IMR-90 (cell line): ENCODE measurements around the gene KLHL33. TPM values are rescaled to one million over a fixed set of nuclear protein-coding genes. Genes with fewer than 3 reads are reported as not detected.

Experiments used
- ATAC-seq: fragments of 200-7000 bp; cut with Tn5 transposase; 2 replicates; pipeline ENCODE4 v1.9.1; 2020; ENCODE audit warnings: low read depth, mild to moderate bottlenecking, moderate library complexity
- BruUV-seq: library from RNA; stranded (reverse); fragments of 400-500 nt; replicated peaks from 2 replicates; lab custom pipeline; 2021; lab: Mats Ljungman, UMichigan
- CTCF ChIA-PET: fragments of 300-600 bp; formaldehyde crosslinking; extraction: SDS; loops from one replicate; lab custom pipeline; 2021; ENCODE audit warnings: antibody characterized with exemption; lab: Yijun Ruan, JAX
- POLR2A ChIA-PET: fragments of 300-600 bp; sonication (Branson Sonifier 250); formaldehyde crosslinking; loops from one replicate; lab custom pipeline; 2022; ENCODE audit warnings: antibody characterized with exemption; ENCODE audit not compliant: unreplicated experiment; lab: Charles Lee
- DNase-seq: peaks from one replicate; pipeline ENCODE4 v3.0.0; 2013
- H2AFZ ChIP-seq: replicated peaks from 2 replicates; pipeline ENCODE3; 2013; ENCODE audit warnings: low read length, mild to moderate bottlenecking; ENCODE audit not compliant: poor library complexity
- H2AK5ac ChIP-seq: 2 replicates; pipeline ENCODE4 v1.6.1; 2013; ENCODE audit warnings: low read depth, low read length, inconsistent platforms
- H2AK9ac ChIP-seq: replicated peaks from 2 replicates; pipeline ENCODE3; 2013; ENCODE audit warnings: mild to moderate bottlenecking, low read depth, low read length, moderate library complexity; ENCODE audit not compliant: poor library complexity
- H2BK120ac ChIP-seq: 2 replicates; pipeline ENCODE4 v1.6.1; 2013; ENCODE audit warnings: low read depth, low read length, inconsistent platforms
- H2BK15ac ChIP-seq: 3 replicates; pipeline ENCODE4 v1.6.1; 2013; ENCODE audit warnings: low read depth, low read length, inconsistent platforms
- H2BK20ac ChIP-seq: 2 replicates; pipeline ENCODE4 v1.6.1; 2013; ENCODE audit warnings: low read depth, mild to moderate bottlenecking, inconsistent platforms, low read length, moderate library complexity
- H2BK5ac ChIP-seq: 2 replicates; pipeline ENCODE4 v1.6.1; 2013; ENCODE audit warnings: mild to moderate bottlenecking, low read depth, low read length, inconsistent platforms; ENCODE audit not compliant: poor library complexity, severe bottlenecking
- H3K14ac ChIP-seq: replicated peaks from 2 replicates; pipeline ENCODE4 v1.6.1; 2013; ENCODE audit warnings: low read depth, low read length, inconsistent platforms
- H3K18ac ChIP-seq: 2 replicates; pipeline ENCODE4 v1.6.1; 2013; ENCODE audit warnings: low read depth, low read length, control low read depth
- H3K23ac ChIP-seq: 2 replicates; pipeline ENCODE4 v1.6.1; 2013; ENCODE audit warnings: low read depth, low read length, inconsistent platforms
- H3K27ac ChIP-seq: 2 replicates; pipeline ENCODE4 v1.5.1; 2013; ENCODE audit warnings: mild to moderate bottlenecking, control low read depth, low read length; ENCODE audit not compliant: insufficient read depth
- H3K27me3 ChIP-seq: 2 replicates; pipeline ENCODE4 v1.6.1; 2013; ENCODE audit warnings: low read length; ENCODE audit not compliant: control insufficient read depth, insufficient read depth
- H3K36me3 ChIP-seq: 2 replicates; pipeline ENCODE4 v1.6.1; 2013; ENCODE audit warnings: low read length, mixed read lengths; ENCODE audit not compliant: control insufficient read depth, insufficient read depth
- H3K4ac ChIP-seq: 2 replicates; pipeline ENCODE4 v1.6.1; 2013; ENCODE audit warnings: low read depth, low read length, inconsistent platforms
- H3K4me1 ChIP-seq: 2 replicates; pipeline ENCODE4 v1.6.1; 2013; ENCODE audit warnings: low read length, mixed read lengths; ENCODE audit not compliant: control insufficient read depth, insufficient read depth
- H3K4me2 ChIP-seq: 2 replicates; pipeline ENCODE4 v1.6.1; 2013; ENCODE audit warnings: low read depth, mild to moderate bottlenecking, control low read depth, low read length, moderate library complexity
- H3K4me3 ChIP-seq: 2 replicates; pipeline ENCODE4 v1.5.1; 2013; ENCODE audit warnings: low read depth, mild to moderate bottlenecking, control low read depth, low read length, moderate library complexity; ENCODE audit not compliant: insufficient read depth
- H3K56ac ChIP-seq: 2 replicates; pipeline ENCODE4 v1.6.1; 2013; ENCODE audit warnings: low read length, inconsistent platforms; ENCODE audit not compliant: insufficient read depth; ENCODE audit errors: extremely low read depth
- H3K79me1 ChIP-seq, 2 experiments: 2 replicates each; pipeline ENCODE4 v1.6.1; 2013; ENCODE audit warnings: low read length in 2 of 2, inconsistent platforms in 1 of 2, low read depth in 1 of 2
- H3K9ac ChIP-seq: 2 replicates; pipeline ENCODE4 v1.6.1; 2013; ENCODE audit warnings: low read depth, low read length, control low read depth
- H3K9me1 ChIP-seq: 2 replicates; pipeline ENCODE4 v1.6.1; 2013; ENCODE audit warnings: low read length, inconsistent platforms; ENCODE audit not compliant: insufficient read depth
- H3K9me3 ChIP-seq: 2 replicates; pipeline ENCODE4 v1.6.1; 2013; ENCODE audit warnings: low read length; ENCODE audit not compliant: control insufficient read depth, insufficient read depth
- H4K20me1 ChIP-seq: 2 replicates; pipeline ENCODE4 v1.6.1; 2013; ENCODE audit warnings: low read length, inconsistent platforms; ENCODE audit not compliant: insufficient read depth
- H4K5ac ChIP-seq: 2 replicates; pipeline ENCODE4 v1.6.1; 2013; ENCODE audit warnings: mild to moderate bottlenecking, low read depth, low read length, control low read depth
- H4K8ac ChIP-seq, 2 experiments: 2 replicates each; pipeline ENCODE4 v1.6.1; 2013; ENCODE audit warnings: low read depth in 2 of 2, low read length in 2 of 2, control low read depth in 1 of 2, inconsistent platforms in 1 of 2
- H4K91ac ChIP-seq: 2 replicates; pipeline ENCODE4 v1.6.1; 2013; ENCODE audit warnings: low read depth, low read length, inconsistent platforms; ENCODE audit not compliant: insufficient read depth
- NFE2L2 ChIP-seq: fragments of 150-350 bp; IDR thresholded peaks from 2 replicates; pipeline ENCODE4 v1.6.1; 2016; ENCODE audit warnings: low read depth, mild to moderate bottlenecking, low read length
- WGBS, 2 experiments: methylation state at CpG; one replicate each; pipeline versions ENCODE4 v1.1.5 to v1.1.7; 2013; ENCODE audit warnings: missing lambda C conversion rate in 2 of 2; ENCODE audit not compliant: insufficient read length in 1 of 2; ENCODE audit errors: extremely low coverage in 2 of 2; 5-methylcytosine and 5-hydroxymethylcytosine counted together
- dilution Hi-C: fragments of 300-500 bp; cut with HindIII; formaldehyde crosslinking; loops from one replicate; pipeline ENCODE4 v1.14.3; 2018; ENCODE audit warnings: low sequenced_read_pairs; ENCODE audit not compliant: unreplicated experiment
- in situ Hi-C: fragments of 300-500 bp; cut with MboI; formaldehyde crosslinking; loops from 3 replicates; pipeline ENCODE4 v1.14.3; 2019; ENCODE audit warnings: low sequenced_read_pairs, inconsistent platforms, mixed read lengths
- intact Hi-C: fragments of 100-400 bp; cut with micrococcal nuclease; formaldehyde crosslinking; loops from 2 replicates; pipeline ENCODE4 v1.10.0; 2022
- polyA plus RNA-seq, 3 experiments: library from polyadenylated mRNA; depleted of rRNA; stranded (reverse); fragments of >200 nt; gene quantifications; 2 replicates each; pipeline ENCODE4 v1.2.3, GENCODE V29; 2012; ENCODE audit warnings: low replicate concordance in 1 of 3
- total RNA-seq: library from RNA; depleted of rRNA; stranded (reverse); fragments of >200 nt; gene quantifications from 2 replicates; pipeline ENCODE4 v1.2.3, GENCODE V29; 2012

Gene KLHL33
- total and polyA plus RNA-seq, 2 of the 4 experiments (the other 2 are of a cell fraction): under 0.01 to 0.03 TPM

GRCh38 chr14:20413744-20414082 lies 22.3 kb downstream of the KLHL33 start:
- peak overlapping the region; percentile 43 for H2BK120ac ChIP-seq
- H2BK5ac ChIP-seq: peak overlapping the region; percentile 63
- no peak overlapping the region for H2BK20ac ChIP-seq
- no TSS peak for BruUV-seq
- peak overlapping the region; percentile 81 to 92 for H4K8ac ChIP-seq
- H3K4me1 ChIP-seq: peaks cover 6% of the 10 kb centered on the region
- H3K9me3 ChIP-seq: no peaks in the 10 kb centered on the region
- H4K91ac ChIP-seq: peak overlapping the region; percentile 60
- TF ChIP-seq NFE2L2: no peak
- H3K9me1 ChIP-seq: 0 out of 2 replicates have a peak, but pooled peaks cover 4% of the 10 kb centered on the region
- no peaks in the 10 kb centered on the region for H4K20me1 ChIP-seq
- peaks cover 4 to 21% of the 10 kb centered on the region in 2 experiments; a peak in 3 of 4 replicates for H3K79me1 ChIP-seq
- peak overlapping the region; percentile 61 for H3K23ac ChIP-seq
- peak overlapping the region; percentile 79 for H3K4me3 ChIP-seq
- peak overlapping the region; percentile 81 for H3K56ac ChIP-seq
- 0 out of 2 replicates have a peak, but pooled peaks cover 2% of the 10 kb centered on the region for H3K27me3 ChIP-seq
- H3K4ac ChIP-seq: peak overlapping the region; percentile 30
- intact Hi-C loops (loop anchor here (2.0 kb wide), 2 partner anchors 71 to 269 kb away; partner anchors contain the start of gene PARP2), in situ Hi-C loops (loop anchor here (5.0 to 10.0 kb wide), 2 partner anchors 199 to 271 kb away; partner anchors contain the start of genes ANG and RNASE4), dilution Hi-C loops (no loop called here)
- H2BK15ac ChIP-seq: peak overlapping the region; percentile 13; the same call in 1 of the 3 replicates
- H2AFZ ChIP-seq: peak overlapping the region; percentile 99
- POLR2A ChIA-PET: no interaction called here
- peak overlapping the region; percentile 99 for H3K4me2 ChIP-seq
- WGBS, 2 experiments: 7% methylated on average over 3 of the region's 9 CpGs; no CpG with 5 or more reads in 1 of the 2 experiments
- H3K14ac ChIP-seq: peak overlapping the region; percentile 78
- no peak overlapping the region for H2AK5ac ChIP-seq
- CTCF ChIA-PET: interaction anchor here (0.6 kb wide), 1 partner anchor 73 kb away, joined by 3 read pairs; no protein-coding TSS in a partner anchor
- H3K9ac ChIP-seq: peak overlapping the region; percentile 66
- DNase-seq (no peak), ATAC-seq (peak; percentile 1; the same call in 1 of the 2 replicates)
- peak overlapping the region; percentile 98 for H3K27ac ChIP-seq
- peak overlapping the region; percentile 87 for H4K5ac ChIP-seq
- no peaks in the 10 kb centered on the region for H3K36me3 ChIP-seq
- H2AK9ac ChIP-seq: no peak overlapping the region
- H3K18ac ChIP-seq: peak overlapping the region; percentile 31; the same call in 1 of the 2 replicates
